ENCODE results near the gene BAIAP3.

Gene BAIAP3

DNA sequence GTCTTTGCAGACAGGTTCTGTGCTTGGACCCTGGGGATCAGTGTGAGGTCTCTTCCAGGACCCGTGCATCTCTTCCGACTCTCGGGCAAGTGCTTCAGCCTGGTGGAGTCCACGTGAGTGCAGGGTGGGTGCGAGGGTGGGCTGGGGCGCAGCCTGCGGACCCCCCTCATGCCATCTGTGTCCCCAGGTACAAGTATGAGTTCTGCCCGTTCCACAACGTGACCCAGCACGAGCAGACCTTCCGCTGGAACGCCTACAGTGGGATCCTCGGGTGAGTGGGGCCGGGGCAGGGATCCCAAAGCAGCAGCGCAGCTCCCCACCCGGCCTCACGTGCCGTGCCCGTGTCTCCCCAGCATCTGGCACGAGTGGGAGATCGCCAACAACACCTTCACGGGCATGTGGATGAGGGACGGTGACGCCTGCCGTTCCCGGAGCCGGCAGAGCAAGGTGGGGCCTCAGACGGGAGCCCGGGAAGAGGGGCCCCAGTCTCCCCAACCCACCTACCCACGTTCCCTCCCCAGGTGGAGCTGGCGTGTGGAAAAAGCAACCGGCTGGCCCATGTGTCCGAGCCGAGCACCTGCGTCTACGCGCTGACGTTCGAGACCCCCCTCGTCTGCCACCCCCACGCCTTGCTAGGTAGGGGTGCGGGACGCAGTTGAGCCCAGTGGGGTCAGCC is 28.4 kb downstream of the BAIAP3 start:
- TF ChIP-seq, protein P1, sequence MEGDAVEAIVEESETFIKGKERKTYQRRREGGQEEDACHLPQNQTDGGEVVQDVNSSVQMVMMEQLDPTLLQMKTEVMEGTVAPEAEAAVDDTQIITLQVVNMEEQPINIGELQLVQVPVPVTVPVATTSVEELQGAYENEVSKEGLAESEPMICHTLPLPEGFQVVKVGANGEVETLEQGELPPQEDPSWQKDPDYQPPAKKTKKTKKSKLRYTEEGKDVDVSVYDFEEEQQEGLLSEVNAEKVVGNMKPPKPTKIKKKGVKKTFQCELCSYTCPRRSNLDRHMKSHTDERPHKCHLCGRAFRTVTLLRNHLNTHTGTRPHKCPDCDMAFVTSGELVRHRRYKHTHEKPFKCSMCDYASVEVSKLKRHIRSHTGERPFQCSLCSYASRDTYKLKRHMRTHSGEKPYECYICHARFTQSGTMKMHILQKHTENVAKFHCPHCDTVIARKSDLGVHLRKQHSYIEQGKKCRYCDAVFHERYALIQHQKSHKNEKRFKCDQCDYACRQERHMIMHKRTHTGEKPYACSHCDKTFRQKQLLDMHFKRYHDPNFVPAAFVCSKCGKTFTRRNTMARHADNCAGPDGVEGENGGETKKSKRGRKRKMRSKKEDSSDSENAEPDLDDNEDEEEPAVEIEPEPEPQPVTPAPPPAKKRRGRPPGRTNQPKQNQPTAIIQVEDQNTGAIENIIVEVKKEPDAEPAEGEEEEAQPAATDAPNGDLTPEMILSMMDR (IDR thresholded peaks at IDR 0.05; ENCODE audit: poor library complexity, severe bottlenecking): no peak
- no peak for ATAC-seq (ENCODE audit: low read depth)
- H3K4me3 ChIP-seq (ENCODE audit: severe bottlenecking): no peak overlapping the region
- H3K9me3 ChIP-seq (ENCODE audit: severe bottlenecking): no peaks in the 10 kb centered on the region
- no peak overlapping the region for H3K27ac ChIP-seq (ENCODE audit: poor library complexity, severe bottlenecking)
- no peaks in the 10 kb centered on the region for H3K4me1 ChIP-seq (ENCODE audit: insufficient read depth, poor library complexity, severe bottlenecking)
- peaks cover 34% of the 10 kb centered on the region for H3K36me3 ChIP-seq (ENCODE audit: low read depth)
- no peaks in the 10 kb centered on the region for H3K27me3 ChIP-seq (ENCODE audit: insufficient read depth, poor library complexity, severe bottlenecking)
- DNase-seq (ENCODE audit: low spot score): no peak

DNA sequence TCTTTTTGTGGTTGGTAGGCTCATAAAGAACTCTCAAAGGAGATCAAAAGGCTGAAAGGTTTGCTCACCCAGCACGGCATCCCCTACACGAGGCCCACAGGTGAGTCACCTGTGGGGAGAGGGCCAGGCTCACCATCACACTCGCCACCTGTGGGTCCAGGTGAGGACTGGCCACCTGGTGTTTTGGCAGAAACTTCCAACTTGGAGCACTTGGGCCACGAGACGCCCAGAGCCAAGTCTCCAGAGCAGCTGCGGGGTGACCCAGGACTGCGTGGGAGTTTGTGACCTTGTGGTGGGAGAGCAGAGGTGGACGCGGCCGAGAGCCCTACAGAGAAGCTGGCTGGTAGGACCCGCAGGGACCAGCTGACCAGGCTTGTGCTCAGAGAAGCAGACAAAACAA is 29.4 kb downstream of the BAIAP3 start:
- DNase-seq (ENCODE audit: low spot score) (no peak), ATAC-seq (ENCODE audit: low read depth) (no peak)
- no peaks in the 10 kb centered on the region for H3K4me1 ChIP-seq (ENCODE audit: insufficient read depth, poor library complexity, severe bottlenecking)
- H3K4me3 ChIP-seq (ENCODE audit: severe bottlenecking): no peak overlapping the region
- H3K36me3 ChIP-seq (ENCODE audit: low read depth): peaks cover 34% of the 10 kb centered on the region
- no peaks in the 10 kb centered on the region for H3K9me3 ChIP-seq (ENCODE audit: severe bottlenecking)
- no peaks in the 10 kb centered on the region for H3K27me3 ChIP-seq (ENCODE audit: insufficient read depth, poor library complexity, severe bottlenecking)
- H3K27ac ChIP-seq (ENCODE audit: poor library complexity, severe bottlenecking): no peak overlapping the region
- TF ChIP-seq, protein P1 (IDR thresholded peaks at IDR 0.05; ENCODE audit: poor library complexity, severe bottlenecking): no peak

DNA sequence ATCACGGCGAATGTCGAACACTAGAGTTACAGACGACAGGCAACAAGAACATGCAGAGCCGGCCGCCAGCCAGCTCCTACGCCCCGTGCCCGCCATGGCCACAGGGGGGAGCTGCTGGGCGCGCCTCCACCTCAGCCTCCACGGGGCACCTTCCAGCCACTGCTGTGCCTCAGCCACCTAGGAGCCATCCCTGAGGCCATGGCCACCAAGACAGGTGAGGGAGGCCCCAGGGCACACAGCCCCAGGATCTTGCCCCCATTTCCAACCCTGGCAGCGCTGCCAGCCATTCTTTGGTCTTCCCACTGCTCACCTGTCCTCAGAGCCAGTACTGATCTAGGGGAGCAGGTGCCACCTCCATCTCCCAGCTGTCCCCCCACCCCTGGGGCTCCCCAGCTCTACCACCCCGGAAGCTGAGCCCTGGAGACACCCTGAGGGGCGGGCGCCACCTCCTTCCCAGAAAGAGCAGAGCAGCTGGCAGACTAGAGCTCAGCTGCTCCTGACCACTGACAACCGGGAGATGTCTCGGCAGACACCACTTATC is 30.1 kb downstream of the BAIAP3 start:
- no peak for DNase-seq (ENCODE audit: low spot score)

DNA sequence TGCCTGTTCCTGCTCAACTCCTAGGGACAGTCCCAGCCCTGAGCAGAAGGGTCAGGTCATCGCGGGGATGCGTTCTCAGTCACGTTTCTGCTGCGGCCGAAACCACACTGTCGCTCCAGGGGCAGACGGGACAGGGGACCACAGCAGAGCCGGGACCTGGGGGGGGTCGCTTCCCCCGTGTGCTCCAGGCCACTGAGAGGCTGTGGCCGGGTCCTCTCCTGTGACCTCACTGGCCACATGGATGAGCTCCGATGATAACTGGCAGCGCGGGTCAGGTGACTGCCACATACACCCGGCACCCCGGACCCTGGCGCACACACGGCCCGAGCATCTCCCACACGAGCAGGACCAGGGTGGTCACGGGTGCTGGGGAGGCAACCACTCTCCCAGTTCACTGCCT is 31.1 kb downstream of the BAIAP3 start:
- TF ChIP-seq, protein P1 (IDR thresholded peaks at IDR 0.05; ENCODE audit: poor library complexity, severe bottlenecking): no peak
- ATAC-seq (ENCODE audit: low read depth) (no peak), DNase-seq (ENCODE audit: low spot score) (no peak)
- Histone ChIP-seq H3K27me3 (ENCODE audit: insufficient read depth, poor library complexity, severe bottlenecking) (no peaks in the 10 kb centered on the region), H3K27ac (ENCODE audit: poor library complexity, severe bottlenecking) (no peak overlapping the region), H3K9me3 (ENCODE audit: severe bottlenecking) (no peaks in the 10 kb centered on the region), H3K36me3 (ENCODE audit: low read depth) (peaks cover 36% of the 10 kb centered on the region), H3K4me3 (ENCODE audit: severe bottlenecking) (no peak overlapping the region), H3K4me1 (ENCODE audit: insufficient read depth, poor library complexity, severe bottlenecking) (no peaks in the 10 kb centered on the region)

More for the DNA sequence above, 30.1 kb downstream of the BAIAP3 start:
- Histone ChIP-seq H3K27me3 (ENCODE audit: insufficient read depth, poor library complexity, severe bottlenecking) (no peaks in the 10 kb centered on the region), H3K4me3 (ENCODE audit: severe bottlenecking) (no peak overlapping the region), H3K36me3 (ENCODE audit: low read depth) (peaks cover 34% of the 10 kb centered on the region), H3K4me1 (ENCODE audit: insufficient read depth, poor library complexity, severe bottlenecking) (no peaks in the 10 kb centered on the region), H3K9me3 (ENCODE audit: severe bottlenecking) (no peaks in the 10 kb centered on the region), H3K27ac (ENCODE audit: poor library complexity, severe bottlenecking) (no peak overlapping the region)
- TF ChIP-seq, protein P1 (IDR thresholded peaks at IDR 0.05; ENCODE audit: poor library complexity, severe bottlenecking): peak; percentile 82
- ATAC-seq (ENCODE audit: low read depth): peak; percentile 81

Measured in RWPE2 (cell line).